HG03575 (cell line): ENCODE measurements around the gene NUDT22.
"Not testable (repeated sequence)": the region's sequence is repeated elsewhere in the genome, so short reads cannot be mapped to it uniquely, and the experiment has no call there.

Source experiments
- ATAC-seq: cut with Tn5 transposase; IDR thresholded peaks from one replicate; pipeline ENCODE4 v1.9.1; 2021; ENCODE audit not compliant: unreplicated experiment, insufficient number of reproducible peaks, low FRiP score; ENCODE audit errors: extremely low read depth

Gene NUDT22

DNA sequence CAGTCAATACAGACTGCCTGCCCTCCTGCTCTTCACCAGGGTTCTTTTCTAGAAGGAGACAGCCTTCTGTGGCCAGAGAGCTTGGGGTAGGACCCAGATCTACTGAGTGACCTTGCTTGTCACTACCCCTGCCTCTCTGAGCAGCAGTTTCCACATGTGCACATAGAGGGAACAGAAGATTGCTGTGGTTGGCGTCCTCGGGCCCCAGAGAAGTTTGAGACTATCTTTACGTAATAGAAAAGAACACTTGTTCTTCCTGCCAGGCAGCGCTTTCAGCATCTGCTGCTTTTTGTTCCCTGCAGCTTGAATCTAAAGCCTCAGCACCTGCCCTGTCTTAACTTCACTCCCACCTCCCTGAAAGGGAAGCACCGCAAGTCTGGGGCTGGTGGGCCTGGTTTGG lies 12.9 kb downstream of the NUDT22 start:
- no peak for ATAC-seq

DNA sequence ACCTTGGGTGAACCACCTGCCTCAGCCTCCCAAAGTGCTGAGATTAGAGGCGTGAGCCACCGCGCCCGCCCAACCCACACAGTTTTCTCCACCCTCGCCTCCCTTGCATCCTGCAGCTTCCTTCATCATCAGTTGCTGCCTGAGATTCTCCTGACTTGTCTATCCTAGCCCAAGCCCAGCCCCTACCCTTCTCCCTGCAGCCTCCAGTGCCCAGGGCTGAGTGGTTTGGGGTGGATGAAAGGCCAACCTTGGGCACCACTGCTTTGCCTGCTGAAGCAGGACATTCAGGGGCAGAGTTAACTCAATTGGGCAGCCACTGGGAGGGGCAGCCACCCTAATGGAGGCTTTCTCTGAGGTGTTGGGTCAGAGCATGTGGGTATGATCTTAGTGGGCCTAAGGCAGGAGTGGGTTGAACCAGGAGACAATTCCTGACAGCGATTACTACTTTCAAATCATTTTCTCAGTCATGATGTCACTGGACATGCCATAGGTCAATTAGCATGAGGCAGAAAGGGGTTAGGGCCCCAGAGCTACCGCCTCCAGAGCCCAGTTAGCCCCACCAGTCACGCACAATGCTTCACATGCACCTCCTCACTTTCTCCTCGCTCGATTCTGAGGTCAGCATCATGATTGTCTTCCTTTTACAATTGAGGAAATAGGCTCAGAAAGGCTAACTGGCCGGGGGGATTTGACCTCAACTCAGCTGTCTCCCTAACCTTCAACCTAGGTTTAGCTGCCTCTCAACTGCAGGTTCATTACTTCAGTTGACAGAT lies 13.8 kb downstream of the NUDT22 start:
- no peak for ATAC-seq

DNA sequence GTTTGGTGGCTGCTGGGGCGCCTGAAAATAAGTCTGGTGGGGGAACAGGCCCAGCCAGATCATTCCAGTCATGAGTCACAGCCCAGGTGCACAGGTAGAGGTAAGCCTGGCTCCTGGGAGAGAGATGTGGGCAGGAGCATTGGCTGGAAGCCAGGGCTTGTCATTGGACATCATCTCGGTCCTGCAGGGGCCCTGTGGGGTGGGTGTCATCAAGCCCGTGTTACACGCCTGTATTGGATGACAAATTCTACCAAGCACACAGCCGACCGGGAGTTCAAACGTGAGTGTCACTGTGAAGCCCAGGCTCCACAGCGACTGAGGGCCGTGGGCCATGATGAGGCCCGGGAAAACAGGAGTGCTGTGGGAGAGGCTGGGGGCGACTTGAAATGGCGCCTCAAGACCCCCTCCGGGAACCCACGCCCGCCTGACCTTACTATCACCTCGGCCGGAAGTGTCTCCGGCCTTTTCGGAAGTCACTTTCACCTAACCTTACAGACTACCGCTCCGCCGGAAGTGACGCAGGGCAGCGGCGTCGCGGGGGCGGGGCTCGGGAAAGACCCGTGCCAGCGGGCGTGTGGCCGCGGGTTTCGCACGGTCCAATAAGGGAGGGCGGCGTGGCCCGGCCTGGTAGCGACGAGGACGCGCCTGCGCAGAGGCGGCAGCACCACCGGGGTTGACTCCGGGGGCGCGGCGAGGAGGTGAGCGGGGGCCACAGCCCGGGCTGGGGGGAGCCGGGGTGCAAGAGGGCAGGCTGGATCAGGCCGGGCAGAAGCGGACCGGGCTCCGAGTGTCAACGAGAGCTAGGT lies 14.6 kb downstream of the NUDT22 start, which contains the start of gene FKBP2:
TSS of gene FKBP2 (plus strand) at position 661 of the 806 bp plus-strand sequence. CDS start 1,293 bp downstream, outside the sequence.
- no peak for ATAC-seq

DNA sequence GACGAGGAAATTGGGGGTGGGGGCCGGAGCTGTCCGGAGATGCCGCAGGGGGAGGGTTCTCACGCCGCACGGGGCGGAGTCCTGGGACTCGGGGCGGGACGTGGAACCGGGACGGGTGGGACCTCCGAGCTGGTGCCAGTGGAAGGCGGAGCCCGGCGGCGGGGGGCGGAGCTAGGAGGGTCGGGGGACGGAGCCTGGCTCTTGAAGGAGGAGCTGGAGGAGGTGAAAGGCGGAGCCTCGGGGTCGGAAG lies 15.1 kb downstream of the NUDT22 start:
- ATAC-seq = no peak

DNA sequence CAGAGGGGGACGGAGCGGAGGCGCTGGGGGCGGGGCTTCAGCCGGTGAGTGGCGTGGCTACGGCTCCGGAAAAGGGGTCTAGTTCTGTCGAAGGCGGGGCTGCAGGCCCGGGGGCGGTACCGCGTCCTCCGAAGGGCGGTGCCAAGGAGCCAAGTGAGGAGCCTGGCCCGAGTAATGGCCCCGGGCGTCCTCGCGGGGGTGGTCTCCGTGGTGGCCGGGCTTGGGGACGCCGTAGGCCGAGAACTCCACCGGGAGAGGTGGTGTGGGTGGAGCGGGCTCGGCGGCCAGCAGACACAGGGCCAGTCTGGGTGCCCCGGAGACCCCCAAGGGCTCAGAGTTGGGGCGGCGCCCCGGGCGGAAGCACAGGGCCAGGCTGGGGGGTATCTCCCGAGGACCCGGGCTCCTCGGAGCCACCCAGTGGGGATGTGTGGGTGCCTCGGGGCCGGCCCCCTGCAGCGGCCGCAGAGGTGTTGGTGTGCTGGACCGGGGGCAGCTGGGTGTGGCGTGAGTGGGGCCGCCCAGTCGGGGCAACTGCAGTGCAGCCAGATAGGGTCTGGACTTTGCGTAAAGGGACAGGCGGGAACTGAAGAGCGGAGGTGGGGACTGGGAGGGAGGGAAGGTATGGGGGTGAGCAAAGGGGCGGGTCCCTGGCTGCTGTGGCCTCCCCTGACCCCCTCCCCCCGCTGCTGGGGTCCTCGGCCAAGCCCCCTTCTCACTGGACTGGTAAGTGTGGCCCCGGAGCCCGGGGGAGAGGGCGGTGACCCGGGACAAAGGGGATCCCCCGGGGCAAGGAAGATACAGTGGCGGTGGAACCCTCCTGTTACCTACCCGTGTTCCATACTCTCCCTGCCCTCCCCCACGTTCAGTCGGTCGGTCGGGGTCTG lies 15.7 kb downstream of the NUDT22 start:
- no peak for ATAC-seq

DNA sequence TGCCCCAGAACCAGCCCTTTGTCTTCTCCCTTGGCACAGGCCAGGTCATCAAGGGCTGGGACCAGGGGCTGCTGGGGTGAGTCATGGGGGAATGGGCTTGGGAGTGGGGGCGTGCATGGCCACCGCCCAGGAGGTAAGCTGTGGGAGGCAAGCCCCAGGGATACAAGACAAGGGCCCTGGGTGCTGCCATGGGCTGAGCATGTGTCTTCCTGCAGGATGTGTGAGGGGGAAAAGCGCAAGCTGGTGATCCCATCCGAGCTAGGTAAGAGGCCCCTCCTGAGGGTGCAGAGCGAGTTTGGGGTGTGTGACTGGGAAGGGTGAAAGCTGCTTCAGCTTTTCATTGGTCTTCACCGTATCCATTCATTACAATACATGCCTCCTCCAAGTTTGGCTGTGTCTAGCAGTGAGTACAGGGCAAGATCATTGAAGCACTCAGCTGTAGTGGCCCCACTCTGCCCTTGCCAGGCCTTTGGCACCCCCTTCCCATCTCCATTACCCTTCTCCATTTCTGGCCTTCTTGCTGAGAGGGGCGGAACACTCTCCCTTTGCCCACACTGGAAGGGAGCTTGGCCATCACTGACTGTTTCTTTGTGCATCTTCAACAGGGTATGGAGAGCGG lies 17.3 kb downstream of the NUDT22 start:
- ATAC-seq = no peak

DNA sequence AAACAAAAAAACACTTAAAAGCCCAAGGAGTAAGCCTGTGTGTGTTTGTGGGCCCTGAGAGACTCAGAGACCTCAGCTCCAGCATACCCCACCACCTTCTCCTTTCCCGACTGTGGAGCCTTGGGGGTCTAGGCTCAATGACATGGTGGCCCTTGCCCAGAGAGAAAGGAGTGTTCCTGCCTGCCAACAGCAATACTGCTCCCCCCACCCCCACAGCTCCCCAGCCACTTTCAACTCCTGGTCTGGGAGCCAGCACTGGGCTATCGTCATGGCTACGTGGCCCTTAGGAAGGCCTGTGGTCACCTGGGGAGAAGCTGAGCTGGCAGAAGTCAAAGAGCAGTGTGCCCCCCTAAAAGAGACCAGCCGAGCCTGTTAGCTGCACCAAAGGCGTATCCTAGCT lies 18.0 kb downstream of the NUDT22 start:
- ATAC-seq = no peak

DNA sequence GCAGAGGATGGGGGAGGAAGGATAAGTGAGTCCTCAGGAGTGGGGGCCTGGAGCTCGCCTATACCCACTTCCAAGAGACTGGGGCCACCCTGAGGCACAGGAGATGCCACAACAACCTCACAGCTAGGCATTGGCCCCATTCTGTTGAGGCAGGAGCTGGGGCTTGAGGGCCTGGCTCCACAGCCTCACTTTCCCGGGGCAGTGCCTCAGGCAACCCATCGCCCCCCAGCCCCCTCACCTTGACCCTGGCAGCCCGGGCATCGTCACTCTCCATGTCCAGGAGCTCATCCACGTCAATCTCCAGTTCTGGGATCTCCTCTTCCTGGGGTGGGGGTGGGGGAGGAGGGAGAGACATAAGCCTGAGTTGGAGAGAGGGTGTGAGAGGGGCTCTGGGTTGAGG lies 18.9 kb downstream of the NUDT22 start:
- ATAC-seq = no peak

DNA sequence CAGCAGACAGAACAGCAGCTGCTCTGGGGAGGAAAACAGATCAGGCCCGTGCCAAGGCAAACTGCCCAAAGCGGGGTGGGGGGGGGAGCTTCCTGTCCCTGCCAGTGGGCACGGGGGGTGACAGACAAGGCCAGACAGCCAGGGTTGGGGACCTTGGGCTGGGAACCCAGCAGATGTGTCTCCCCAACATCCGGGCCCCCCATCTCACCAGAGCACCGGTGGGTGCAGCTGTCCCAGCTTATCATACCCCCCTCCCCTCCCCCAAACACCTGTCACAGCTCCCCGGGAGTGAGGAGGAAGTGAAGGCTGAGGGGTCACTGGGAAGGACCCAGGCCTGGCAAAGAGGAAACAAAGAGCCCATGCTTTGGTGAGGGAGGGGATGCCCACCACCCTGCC lies 19.3 kb downstream of the NUDT22 start:
- ATAC-seq = no peak

DNA sequence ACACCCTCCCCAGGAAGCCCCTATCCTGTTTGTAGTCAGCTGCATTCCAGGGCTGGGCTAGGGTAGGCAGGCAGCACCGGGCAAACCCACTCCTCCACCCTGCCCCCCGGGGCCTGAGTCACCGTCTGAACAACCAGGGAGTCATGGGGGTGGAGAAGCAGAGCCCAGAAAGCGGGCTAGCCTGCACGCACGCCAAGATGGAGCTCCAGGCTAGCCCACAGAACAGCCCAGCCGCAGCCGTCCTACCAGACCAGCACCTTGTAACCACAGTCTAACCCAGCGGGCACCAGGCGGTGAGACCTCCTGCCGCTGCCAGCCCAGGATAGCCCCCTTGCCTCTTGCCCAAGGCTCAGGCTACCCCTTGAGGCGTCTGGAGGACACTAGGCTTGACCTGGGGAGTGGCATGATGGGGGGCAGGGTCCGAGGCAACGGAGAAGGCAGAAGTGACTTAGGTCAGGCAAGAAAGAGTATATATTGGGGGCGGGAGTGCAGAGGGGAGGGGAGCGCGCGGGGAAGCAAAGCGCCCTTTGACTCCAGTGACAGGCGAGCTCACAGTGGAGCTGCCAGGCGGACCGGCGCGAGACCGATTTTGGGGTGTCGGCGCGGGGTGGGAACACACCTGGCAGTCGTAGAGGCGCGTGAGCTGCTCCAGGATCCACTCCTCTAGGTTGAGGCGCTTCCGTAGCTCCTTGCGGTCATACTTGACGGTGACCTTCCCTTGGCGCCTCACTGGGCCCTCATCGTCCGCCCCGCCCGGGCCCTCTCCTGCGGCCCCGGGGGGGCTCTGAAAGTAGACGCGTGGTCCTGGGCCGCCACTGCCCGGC lies 19.9 kb downstream of the NUDT22 start:
- ATAC-seq = no peak

DNA sequence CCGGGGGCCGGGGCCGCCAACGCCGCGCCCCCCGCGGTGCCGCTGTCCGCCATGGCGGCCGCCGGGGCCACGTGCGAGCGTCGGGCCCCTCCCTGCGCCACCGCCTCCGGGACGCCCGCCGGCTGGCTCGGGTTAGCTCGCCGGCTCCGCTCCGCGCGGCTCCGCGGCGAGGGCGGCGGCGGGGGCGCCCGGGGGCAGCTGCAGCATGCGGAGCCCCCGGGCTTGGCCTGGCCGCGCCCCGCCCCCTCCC lies 20.5 kb downstream of the NUDT22 start:
- ATAC-seq = not testable (repeated sequence)

DNA sequence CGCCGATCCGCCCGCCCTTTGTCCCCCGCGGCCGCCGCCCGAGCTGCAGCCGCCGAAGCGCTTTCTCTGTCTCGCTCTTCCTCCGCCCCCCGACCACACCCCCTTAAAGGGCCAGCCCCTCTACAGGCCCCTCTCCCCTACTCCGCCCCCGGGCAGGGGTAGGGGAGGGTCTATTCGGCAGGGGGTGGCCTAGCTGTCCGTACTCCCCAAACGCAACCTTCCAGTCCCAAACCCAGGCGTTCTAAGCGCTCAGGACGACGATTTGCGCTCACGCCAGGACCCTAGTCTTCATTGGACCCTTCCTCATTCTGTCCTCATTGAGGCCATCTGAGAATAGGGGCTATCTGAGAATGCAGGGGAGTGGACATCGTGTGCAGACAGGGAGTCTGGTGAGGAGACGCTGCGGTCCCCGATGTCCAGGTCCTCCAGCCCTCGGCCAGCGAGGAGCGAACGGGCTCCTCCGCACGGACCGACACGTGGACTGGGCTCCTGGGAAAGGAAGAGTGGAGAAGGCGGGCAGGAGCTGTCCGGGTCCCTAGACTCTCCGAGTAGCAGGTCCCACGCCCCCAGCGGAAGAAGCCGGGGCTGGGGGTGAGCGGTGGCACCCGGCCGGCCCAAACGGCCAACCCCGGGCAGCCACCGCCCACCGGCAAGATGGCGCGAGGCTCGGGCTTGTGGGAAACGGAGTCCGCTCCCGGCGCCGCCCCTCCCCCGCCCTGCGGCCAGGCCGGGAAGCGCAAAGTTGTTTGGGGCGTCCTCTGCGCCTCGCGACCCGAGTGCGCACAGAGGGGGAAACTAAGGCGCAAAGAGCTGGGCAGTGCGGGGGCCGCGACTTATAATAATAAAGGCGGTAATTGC lies 21.0 kb downstream of the NUDT22 start, which contains the start of gene PPP1R14B:
TSS of gene PPP1R14B (minus strand) at position 73 of the 858 bp plus-strand sequence. CDS start 270 bp downstream, outside the sequence.
- ATAC-seq = no peak

DNA sequence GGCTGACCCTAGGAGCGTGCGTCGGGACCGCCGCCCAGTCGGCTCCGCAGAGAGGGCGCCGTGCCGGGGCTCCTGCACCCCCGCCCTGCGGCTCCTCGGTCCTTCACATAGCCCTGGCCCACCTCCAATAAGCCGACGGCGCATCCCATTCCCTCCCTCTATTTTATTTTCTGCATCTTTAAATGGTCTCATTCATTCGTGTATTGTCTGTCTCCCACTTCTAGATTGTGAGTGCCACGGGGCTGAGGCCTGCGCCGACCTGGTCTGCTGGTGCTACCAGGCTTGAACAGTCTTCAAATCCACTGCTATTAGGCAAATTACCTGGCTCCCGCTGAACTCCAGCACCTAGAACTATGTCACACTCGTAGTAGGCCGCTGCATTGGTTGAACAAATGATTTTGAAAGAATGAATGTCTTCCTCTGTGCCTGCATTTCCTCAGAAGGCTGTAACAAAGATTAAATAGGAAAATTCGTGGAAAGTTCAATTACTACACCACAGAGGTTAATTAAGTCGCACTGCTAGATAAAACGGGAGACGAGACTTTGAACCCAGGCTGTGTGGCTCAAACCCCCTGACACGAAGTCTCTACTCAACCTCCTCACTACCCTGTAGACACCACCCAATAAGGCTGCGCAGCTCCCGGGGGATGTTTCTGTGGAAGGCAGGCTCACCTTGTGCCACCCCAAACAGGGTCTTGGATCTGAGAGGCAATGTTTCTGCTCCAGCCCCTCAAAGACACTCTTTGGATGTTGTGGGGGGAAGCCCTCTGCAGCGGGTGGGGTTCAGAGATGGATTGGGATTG lies 21.9 kb downstream of the NUDT22 start:
- ATAC-seq = no peak

DNA sequence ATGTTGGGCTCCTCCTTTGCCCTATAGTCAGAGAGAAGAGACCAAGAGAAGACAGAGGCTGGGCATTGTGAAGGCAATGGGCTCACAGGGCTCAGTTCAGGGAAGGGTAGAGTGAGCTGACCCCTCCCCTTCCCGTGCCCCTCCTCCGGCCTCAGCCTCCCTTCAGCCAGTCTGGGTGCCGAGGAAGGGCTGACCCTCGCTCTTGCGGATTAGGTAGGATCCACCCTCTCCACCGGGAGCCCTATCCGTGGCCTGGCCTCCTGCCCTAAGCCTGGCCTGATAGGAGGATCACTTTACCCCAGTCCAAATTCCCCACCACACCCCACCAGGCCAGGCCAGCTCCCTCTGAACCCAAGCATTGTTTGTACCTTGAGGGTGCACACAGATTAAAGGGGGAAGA lies 22.5 kb downstream of the NUDT22 start:
- no peak for ATAC-seq

DNA sequence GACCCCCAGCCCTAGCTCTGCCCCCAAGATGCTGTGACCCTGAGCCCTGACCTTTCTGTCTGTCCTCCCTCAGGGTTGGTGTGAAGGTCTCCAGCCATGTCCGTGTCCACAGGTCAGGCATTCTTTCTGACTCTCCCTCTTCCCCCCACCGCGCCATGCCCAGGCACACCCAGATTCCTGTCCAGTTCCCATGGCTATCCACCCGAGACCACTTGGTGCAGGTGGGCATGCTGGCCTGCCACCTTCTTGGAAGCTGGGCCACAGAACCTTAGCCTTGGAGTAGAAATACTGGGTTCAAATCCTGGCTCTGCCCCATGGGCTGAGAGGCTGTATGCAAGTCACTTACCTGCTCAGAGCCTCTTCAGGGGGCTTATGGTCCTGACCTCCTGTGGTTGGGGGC lies 23.0 kb downstream of the NUDT22 start:
- ATAC-seq = no peak

DNA sequence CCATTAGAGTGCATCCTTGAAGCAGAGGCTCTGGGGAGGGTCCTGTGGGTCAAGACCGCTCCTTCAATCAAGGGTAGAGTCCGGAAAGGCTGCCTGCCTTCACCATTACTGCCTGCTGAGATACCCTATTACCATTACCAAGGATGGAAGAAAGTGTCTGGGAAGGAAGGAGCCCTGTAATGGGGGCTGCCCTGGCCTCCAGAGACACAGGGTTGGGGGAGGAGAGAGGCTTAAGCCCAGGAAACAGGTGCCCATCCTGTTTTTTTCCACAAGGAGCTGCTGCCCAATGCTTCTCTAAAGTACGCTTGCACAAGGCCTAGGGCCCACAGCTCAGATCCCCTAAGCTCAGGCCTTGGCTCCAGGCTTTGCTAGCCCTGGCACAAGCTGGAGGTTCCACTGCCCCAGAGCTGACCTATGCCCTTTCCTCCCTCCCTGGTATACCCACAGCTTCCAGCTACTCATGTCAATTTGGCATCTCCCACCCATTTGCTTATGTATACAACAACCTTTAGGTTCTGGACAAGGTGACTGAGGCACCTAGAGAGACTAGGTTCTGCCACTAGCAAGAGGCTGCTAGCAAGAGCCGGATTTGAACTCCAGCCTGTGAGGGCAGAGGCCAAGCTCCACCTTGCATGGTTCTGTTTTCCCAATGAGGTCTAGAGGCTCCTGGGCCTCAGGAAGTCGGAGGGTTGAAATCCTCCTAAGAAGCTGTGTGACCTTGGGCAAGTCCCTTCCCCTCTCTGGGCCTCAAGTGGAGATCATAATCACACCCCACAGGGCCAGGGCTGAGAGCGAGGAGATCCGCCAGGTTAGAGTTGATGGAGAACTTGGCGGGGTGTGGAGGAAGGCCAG lies 23.7 kb downstream of the NUDT22 start:
- ATAC-seq = no peak
